ENCODE data around the gene RAPGEF6. TPM values are rescaled to one million over a fixed set of nuclear protein-coding genes. Genes with fewer than 3 reads are reported as not detected.

The RAPGEF6 gene
- polyA plus RNA-seq, 1 donor from 2014 or later = 121 TPM

GRCh38 chr5:131450941-131451340, 184.1 kb downstream of the RAPGEF6 start:
- Histone ChIP-seq H2AFZ (ENCODE audit: low read depth, low read length) (no peak overlapping the region), H3K36me3 (ENCODE audit: insufficient read depth, low read length) (peaks cover 21% of the 10 kb centered on the region), H3K4me2 (ENCODE audit: low read length) (no peak overlapping the region), H3K9me2 (ENCODE audit: insufficient read depth, low read length) (no peaks in the 10 kb centered on the region), H3K4me3 (ENCODE audit: low read length) (no peak overlapping the region), H3K9me3 (ENCODE audit: low read length) (no peaks in the 10 kb centered on the region), H3K79me2 (replicated peaks; ENCODE audit: insufficient read depth, low read length) (no peaks in the 10 kb centered on the region), H3K27me3 (ENCODE audit: insufficient read depth, low read depth, low read length) (no peaks in the 10 kb centered on the region), H3F3A (ENCODE audit: insufficient read depth, low read length, poor library complexity, severe bottlenecking) (no peaks in the 10 kb centered on the region), H3K27ac (ENCODE audit: low read length) (no peak overlapping the region), H4K20me1 (ENCODE audit: insufficient read depth) (no peaks in the 10 kb centered on the region), H3K9ac (ENCODE audit: low read length) (no peak overlapping the region)
- no peak for TF ChIP-seq CTCF (IDR thresholded peaks at IDR 0.05; ENCODE audit: poor library complexity, severe bottlenecking)
- TF ChIP-seq MXI1 (conservative IDR thresholded peaks at IDR 0.05; ENCODE audit: poor library complexity, severe bottlenecking) = no peak
- no peak for TF ChIP-seq EZH2 (IDR thresholded peaks at IDR 0.05; ENCODE audit: borderline replicate concordance, insufficient read depth, low read length, poor library complexity, severe bottlenecking)
- TF ChIP-seq REST (IDR thresholded peaks at IDR 0.05; ENCODE audit: borderline replicate concordance) = no peak
- TF ChIP-seq POLR2AphosphoS5 (IDR thresholded peaks at IDR 0.05) = no peak
- TF ChIP-seq RAD21 (conservative IDR thresholded peaks at IDR 0.05) = no peak
- TF ChIP-seq SMC3 (conservative IDR thresholded peaks at IDR 0.05; ENCODE audit: poor library complexity) = no peak
- no peak for TF ChIP-seq EP300 (conservative IDR thresholded peaks at IDR 0.05; ENCODE audit: poor library complexity, severe bottlenecking)
- no peak for TF ChIP-seq TAF1 (IDR thresholded peaks at IDR 0.05; ENCODE audit: low read depth)

- TF ChIP-seq CTCF (IDR thresholded peaks at IDR 0.05; ENCODE audit: poor library complexity, severe bottlenecking) = no peak
- TF ChIP-seq MXI1 (conservative IDR thresholded peaks at IDR 0.05; ENCODE audit: poor library complexity, severe bottlenecking) = no peak
- TF ChIP-seq RAD21 (conservative IDR thresholded peaks at IDR 0.05) = no peak
- TF ChIP-seq EP300 (conservative IDR thresholded peaks at IDR 0.05; ENCODE audit: poor library complexity, severe bottlenecking) = no peak
- TF ChIP-seq REST (IDR thresholded peaks at IDR 0.05; ENCODE audit: borderline replicate concordance) = no peak
- no peak for TF ChIP-seq SMC3 (conservative IDR thresholded peaks at IDR 0.05; ENCODE audit: poor library complexity)
- TF ChIP-seq EZH2 (IDR thresholded peaks at IDR 0.05; ENCODE audit: borderline replicate concordance, insufficient read depth, low read length, poor library complexity, severe bottlenecking) = no peak
- TF ChIP-seq POLR2AphosphoS5 (IDR thresholded peaks at IDR 0.05) = no peak
- no peak for TF ChIP-seq TAF1 (IDR thresholded peaks at IDR 0.05; ENCODE audit: low read depth)
- no peaks in the 10 kb centered on the region for H3K27me3 ChIP-seq (ENCODE audit: insufficient read depth, low read depth, low read length)
- H3K9me3 ChIP-seq (ENCODE audit: low read length) = no peaks in the 10 kb centered on the region
- no peaks in the 10 kb centered on the region for H3K9me2 ChIP-seq (ENCODE audit: insufficient read depth, low read length)
- H4K20me1 ChIP-seq (ENCODE audit: insufficient read depth) = no peaks in the 10 kb centered on the region
- H3K4me3 ChIP-seq (ENCODE audit: low read length) = no peak overlapping the region
- peaks cover 16% of the 10 kb centered on the region for H3K36me3 ChIP-seq (ENCODE audit: insufficient read depth, low read length)
- H2AFZ ChIP-seq (ENCODE audit: low read depth, low read length) = no peak overlapping the region
- no peak overlapping the region for H3K9ac ChIP-seq (ENCODE audit: low read length)
- H3F3A ChIP-seq (ENCODE audit: insufficient read depth, low read length, poor library complexity, severe bottlenecking) = no peaks in the 10 kb centered on the region
- no peaks in the 10 kb centered on the region for H3K79me2 ChIP-seq (replicated peaks; ENCODE audit: insufficient read depth, low read length)
- no peak overlapping the region for H3K27ac ChIP-seq (ENCODE audit: low read length)
- H3K4me2 ChIP-seq (ENCODE audit: low read length) = no peak overlapping the region
Observed at GRCh38 chr5:131441184-131441583, 193.8 kb downstream of the RAPGEF6 start.

All from neural cell (in vitro differentiated cells).